ENCODE results near the gene CCDC88B.

CCDC88B gene

DNA sequence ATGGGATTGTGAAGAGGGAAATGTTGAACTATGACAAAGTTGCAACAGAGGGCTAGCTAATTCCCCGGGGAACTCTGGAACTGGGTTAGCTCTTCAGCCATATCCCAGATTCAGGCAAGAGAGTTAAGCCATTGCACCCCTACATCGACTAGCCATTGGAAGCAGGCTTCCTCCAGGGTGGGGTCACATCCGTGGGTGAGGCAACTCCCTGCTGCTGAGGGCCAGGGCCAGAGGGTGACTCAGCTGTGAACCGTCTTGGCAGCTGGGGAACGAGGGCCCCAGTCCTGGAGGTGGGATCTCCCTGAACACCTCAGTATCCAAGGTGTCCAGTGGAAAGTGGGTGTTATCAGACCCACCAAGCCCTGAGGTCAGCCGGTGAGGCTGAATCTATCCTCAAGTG lies 60.1 kb downstream of the CCDC88B start:
- H3K9ac ChIP-seq (ENCODE audit: low read length), result no peak overlapping the region

DNA sequence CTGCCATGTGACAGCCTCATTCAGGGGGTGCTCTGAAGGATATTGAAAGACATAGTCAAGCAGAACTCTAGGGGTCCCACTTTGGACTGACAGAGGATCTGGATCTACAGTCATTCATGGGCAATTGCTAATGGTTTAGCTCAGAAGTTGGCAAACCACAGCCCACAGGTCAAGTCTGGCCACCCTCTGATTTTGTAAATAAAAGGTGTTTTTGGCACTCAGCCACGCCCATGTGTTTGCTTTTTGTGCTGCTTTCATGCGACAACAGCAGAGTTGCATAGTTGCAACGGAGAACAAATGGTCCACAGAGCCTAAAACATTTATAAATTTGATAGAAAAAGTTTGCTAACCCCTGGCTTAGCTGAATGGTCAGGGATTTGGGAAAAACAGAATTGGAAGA lies 60.7 kb downstream of the CCDC88B start:
- no peak overlapping the region for H3K4me2 ChIP-seq (ENCODE audit: low read depth, low read length, poor library complexity, severe bottlenecking)
- H3K27me3 ChIP-seq (ENCODE audit: low read length), result no peaks in the 10 kb centered on the region
- H3K36me3 ChIP-seq (ENCODE audit: low read length), result no peaks in the 10 kb centered on the region
- TF ChIP-seq, protein P1, sequence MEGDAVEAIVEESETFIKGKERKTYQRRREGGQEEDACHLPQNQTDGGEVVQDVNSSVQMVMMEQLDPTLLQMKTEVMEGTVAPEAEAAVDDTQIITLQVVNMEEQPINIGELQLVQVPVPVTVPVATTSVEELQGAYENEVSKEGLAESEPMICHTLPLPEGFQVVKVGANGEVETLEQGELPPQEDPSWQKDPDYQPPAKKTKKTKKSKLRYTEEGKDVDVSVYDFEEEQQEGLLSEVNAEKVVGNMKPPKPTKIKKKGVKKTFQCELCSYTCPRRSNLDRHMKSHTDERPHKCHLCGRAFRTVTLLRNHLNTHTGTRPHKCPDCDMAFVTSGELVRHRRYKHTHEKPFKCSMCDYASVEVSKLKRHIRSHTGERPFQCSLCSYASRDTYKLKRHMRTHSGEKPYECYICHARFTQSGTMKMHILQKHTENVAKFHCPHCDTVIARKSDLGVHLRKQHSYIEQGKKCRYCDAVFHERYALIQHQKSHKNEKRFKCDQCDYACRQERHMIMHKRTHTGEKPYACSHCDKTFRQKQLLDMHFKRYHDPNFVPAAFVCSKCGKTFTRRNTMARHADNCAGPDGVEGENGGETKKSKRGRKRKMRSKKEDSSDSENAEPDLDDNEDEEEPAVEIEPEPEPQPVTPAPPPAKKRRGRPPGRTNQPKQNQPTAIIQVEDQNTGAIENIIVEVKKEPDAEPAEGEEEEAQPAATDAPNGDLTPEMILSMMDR (IDR thresholded peaks at IDR 0.05; ENCODE audit: insufficient read depth, low read length, poor library complexity, severe bottlenecking), result no peak
- TF ChIP-seq EZH2phosphoT487 (conservative IDR thresholded peaks at IDR 0.05; ENCODE audit: low read length), result no peak
- H3K9ac ChIP-seq (ENCODE audit: low read length), result no peak overlapping the region
- H3K9me2 ChIP-seq (replicated peaks; ENCODE audit: insufficient read depth, low read length), result no peaks in the 10 kb centered on the region
- no peak overlapping the region for H2AFZ ChIP-seq (ENCODE audit: low read depth, low read length, severe bottlenecking)
- no peaks in the 10 kb centered on the region for H4K20me1 ChIP-seq (ENCODE audit: low read depth, low read length)
- H3K79me2 ChIP-seq (ENCODE audit: insufficient read depth, low read length), result no peaks in the 10 kb centered on the region
- no peak overlapping the region for H3K27ac ChIP-seq (ENCODE audit: low read depth, low read length)
- H3K4me3 ChIP-seq (ENCODE audit: insufficient read depth, low read length, poor library complexity, severe bottlenecking), result no peak overlapping the region
- no peaks in the 10 kb centered on the region for H3F3A ChIP-seq (ENCODE audit: insufficient read depth)
- no peaks in the 10 kb centered on the region for H3K9me3 ChIP-seq (ENCODE audit: insufficient read depth, low read length)

More for the DNA sequence above, 60.1 kb downstream of the CCDC88B start:
- Histone ChIP-seq H3K4me2 (ENCODE audit: low read depth, low read length, poor library complexity, severe bottlenecking) (no peak overlapping the region), H3K9me3 (ENCODE audit: insufficient read depth, low read length) (no peaks in the 10 kb centered on the region), H3K9me2 (replicated peaks; ENCODE audit: insufficient read depth, low read length) (no peaks in the 10 kb centered on the region), H3K27ac (ENCODE audit: low read depth, low read length) (no peak overlapping the region), H3K27me3 (ENCODE audit: low read length) (no peaks in the 10 kb centered on the region), H3K4me3 (ENCODE audit: insufficient read depth, low read length, poor library complexity, severe bottlenecking) (no peak overlapping the region), H4K20me1 (ENCODE audit: low read depth, low read length) (no peaks in the 10 kb centered on the region), H3K79me2 (ENCODE audit: insufficient read depth, low read length) (no peaks in the 10 kb centered on the region), H3K36me3 (ENCODE audit: low read length) (no peaks in the 10 kb centered on the region), H2AFZ (ENCODE audit: low read depth, low read length, severe bottlenecking) (no peak overlapping the region), H3F3A (ENCODE audit: insufficient read depth) (no peaks in the 10 kb centered on the region)
- TF ChIP-seq, protein P1 (IDR thresholded peaks at IDR 0.05; ENCODE audit: insufficient read depth, low read length, poor library complexity, severe bottlenecking), result no peak
- no peak for TF ChIP-seq EZH2phosphoT487 (conservative IDR thresholded peaks at IDR 0.05; ENCODE audit: low read length)

DNA sequence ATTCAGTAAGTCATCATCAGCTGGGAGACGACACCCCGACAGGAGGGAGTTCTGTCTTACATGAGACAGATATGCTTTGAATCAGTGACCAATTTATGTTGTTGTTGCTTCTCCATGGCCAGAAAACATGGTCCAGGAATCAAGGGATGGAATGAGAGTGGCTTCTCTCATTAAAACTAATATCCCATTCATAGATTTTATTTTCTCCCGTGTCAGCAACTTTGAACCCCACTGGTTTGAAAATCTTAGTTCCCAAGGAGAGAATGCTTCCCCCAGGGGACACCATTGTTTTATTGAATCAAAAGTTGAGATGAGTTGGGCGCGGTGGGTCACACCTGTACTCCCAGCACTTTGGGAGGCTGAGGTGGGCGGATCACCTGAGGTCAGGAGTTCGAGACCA lies 61.8 kb downstream of the CCDC88B start:
- no peaks in the 10 kb centered on the region for H3K9me3 ChIP-seq (ENCODE audit: insufficient read depth, low read length)
- H3K9me2 ChIP-seq (replicated peaks; ENCODE audit: insufficient read depth, low read length), result no peaks in the 10 kb centered on the region
- H2AFZ ChIP-seq (ENCODE audit: low read depth, low read length, severe bottlenecking), result no peak overlapping the region
- no peaks in the 10 kb centered on the region for H3K27me3 ChIP-seq (ENCODE audit: low read length)
- H3K79me2 ChIP-seq (ENCODE audit: insufficient read depth, low read length), result no peaks in the 10 kb centered on the region
- H3K9ac ChIP-seq (ENCODE audit: low read length), result no peak overlapping the region
- no peak overlapping the region for H3K4me2 ChIP-seq (ENCODE audit: low read depth, low read length, poor library complexity, severe bottlenecking)
- H3F3A ChIP-seq (ENCODE audit: insufficient read depth), result no peaks in the 10 kb centered on the region
- no peak for TF ChIP-seq EZH2phosphoT487 (conservative IDR thresholded peaks at IDR 0.05; ENCODE audit: low read length)
- TF ChIP-seq, protein P1 (IDR thresholded peaks at IDR 0.05; ENCODE audit: insufficient read depth, low read length, poor library complexity, severe bottlenecking), result no peak
- no peaks in the 10 kb centered on the region for H4K20me1 ChIP-seq (ENCODE audit: low read depth, low read length)
- no peaks in the 10 kb centered on the region for H3K36me3 ChIP-seq (ENCODE audit: low read length)
- no peak overlapping the region for H3K27ac ChIP-seq (ENCODE audit: low read depth, low read length)
- no peak overlapping the region for H3K4me3 ChIP-seq (ENCODE audit: insufficient read depth, low read length, poor library complexity, severe bottlenecking)

Data from SU-DHL-6 (cell line).